M059J (cell line): Measurements from ENCODE around the gene MUSK. TPM values are rescaled to one million over a fixed set of nuclear protein-coding genes. Genes with fewer than 3 reads are reported as not detected.

ENCODE experiments used
- DNase-seq: peaks from one replicate; pipeline ENCODE4 v3.0.0-alpha.2; 2012; ENCODE audit warnings: low read depth
- total RNA-seq: library from RNA; depleted of rRNA; stranded (reverse); fragments of >200 nt; shearing (Covaris generic); gene quantifications from 2 replicates; pipeline ENCODE4 v1.2.3, GENCODE V29; 2014

MUSK gene
- total RNA-seq, 1 experiment from 2014 or later = 0.59 TPM

DNA sequence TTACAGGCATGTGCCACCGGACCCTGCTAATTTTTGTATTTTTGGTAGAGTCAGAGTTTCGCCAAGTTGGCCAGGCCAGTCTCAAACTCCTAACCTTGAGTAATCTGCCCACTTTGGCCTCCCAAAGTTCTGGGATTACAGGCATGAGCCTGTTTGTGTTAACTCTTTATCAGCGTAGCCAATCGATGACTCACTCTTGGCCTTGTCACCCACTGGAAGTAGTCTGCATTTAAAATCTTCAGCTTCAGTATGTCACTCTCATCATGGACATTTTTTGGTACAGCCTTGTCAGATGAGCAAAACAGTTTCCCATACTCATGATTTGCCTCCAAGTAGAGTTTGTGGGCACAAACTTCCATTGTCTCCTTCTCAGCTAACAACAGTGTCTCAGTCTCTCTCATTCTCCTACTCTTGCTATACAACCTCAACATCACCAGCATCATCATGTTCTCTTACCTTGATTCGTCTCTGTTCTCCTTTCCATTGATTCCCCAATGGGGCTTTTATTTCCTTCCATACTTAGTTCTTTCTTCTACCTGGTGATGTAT is 22.5 kb downstream of the MUSK start:
- DNase-seq = peak; percentile 96

DNA sequence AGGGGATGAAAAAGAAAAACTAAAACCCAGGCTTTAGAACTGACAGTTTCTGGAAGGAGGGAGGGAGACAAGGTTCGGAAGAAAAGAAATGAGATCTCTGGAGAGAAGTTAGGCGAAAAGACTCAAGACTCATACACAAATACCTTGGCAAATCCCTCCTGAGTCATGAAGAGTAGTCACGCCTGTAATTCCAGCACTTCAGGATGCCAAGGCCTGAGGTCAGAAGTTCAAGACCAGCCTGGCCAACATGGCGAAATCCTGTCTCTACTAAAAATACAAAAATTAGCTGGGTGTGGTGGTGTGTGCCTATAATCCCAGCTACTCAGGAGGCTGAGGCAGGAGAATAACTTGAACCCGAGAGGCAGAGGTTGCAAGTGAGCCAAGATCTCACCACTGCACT is 27.3 kb downstream of the MUSK start:
- peak; percentile 85 for DNase-seq

DNA sequence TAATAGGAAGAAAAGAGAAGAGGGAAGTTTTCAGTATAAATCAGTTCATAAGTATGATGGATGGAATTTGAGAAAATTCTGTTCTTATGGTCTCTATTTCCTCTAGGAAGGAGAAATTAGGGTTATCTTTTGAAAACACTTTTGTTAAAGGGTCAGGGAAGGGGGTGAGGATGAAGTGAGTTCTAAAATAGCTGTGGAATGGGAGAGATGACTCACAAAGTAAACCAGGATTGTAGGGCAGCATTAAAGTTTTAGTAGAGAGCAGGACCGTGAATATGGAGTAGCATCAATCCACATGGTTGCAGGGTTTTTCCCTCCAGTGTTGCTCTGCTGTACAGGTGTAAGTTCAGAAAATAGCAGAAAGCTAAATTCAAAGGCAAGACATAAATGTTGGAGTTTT is 32.4 kb downstream of the MUSK start:
- peak; percentile 65 for DNase-seq

DNA sequence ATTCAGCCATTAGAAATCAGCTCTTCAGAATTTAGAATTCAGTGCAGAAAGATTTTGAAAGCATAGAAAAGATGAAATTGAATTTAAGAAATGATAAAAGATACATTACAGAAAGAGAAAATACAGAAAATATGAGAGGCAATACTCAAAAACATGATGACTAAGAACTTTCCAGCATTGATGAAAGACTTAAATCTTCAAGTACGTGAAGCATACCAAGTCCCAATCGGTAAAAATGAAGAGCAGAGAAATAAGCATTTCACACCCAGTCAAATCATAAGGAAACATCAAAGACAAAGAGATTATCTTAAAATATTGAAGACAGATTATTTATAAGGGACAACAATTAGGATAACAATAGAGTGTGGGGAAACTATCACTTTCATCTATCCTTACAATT is 35.1 kb downstream of the MUSK start:
- no peak for DNase-seq

DNA sequence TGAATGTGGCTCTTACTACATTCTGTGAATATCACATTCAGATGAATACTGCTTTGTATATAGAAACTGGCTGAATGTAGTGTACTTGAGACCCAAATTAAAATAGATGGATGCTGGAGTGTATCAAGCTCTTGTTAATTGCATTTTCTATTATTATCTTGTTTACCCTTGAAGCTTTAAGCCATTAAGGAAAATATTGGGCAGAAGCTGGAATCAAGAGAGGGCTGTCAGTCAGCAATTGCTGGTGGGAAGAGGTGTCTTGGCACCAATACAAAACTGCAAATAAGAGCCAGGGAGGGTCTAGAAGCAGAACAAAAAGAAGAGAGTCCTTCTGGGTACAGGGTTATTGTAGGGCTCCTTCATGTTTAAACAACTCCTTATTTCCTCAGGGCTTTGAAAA is 38.8 kb downstream of the MUSK start:
- no peak for DNase-seq

DNA sequence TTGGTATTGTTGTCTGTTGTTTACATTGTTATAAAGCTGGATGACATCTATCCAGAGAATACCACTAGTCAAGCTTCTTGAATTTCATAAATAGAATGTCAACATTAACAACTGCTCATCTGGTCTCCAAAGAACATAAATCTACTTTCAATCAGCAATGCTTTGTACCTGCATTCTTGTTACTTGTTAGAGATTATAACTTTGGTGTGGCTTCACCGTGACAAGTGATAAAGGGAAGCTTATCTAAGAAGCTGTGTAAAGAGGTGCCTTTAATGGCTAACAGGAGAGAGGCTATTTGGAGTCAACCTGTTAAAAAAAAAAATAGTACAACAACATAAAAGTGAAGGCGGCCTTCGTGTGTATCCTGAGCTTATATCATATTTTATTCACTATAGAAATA is 41.8 kb downstream of the MUSK start:
- DNase-seq = no peak

DNA sequence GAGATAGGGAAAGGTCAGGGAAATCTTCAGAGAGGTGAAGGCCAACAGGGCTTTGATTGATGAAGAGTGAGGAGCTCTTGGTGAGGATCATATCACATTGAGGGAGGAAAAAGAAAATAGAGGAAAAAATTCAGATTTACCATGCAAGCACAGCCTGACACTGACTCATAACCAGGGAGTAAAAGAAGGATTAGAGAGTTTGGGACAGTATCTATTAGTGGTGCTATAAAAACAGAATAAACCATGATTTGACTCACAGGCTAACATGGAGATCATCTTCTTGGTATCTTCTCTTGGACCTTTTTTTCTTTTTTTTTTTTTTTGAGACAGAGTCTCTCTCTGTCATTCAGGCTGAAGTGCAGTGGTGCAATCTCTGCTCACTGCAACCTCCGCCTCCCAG is 44.4 kb downstream of the MUSK start:
- peak; percentile 40 for DNase-seq

DNA sequence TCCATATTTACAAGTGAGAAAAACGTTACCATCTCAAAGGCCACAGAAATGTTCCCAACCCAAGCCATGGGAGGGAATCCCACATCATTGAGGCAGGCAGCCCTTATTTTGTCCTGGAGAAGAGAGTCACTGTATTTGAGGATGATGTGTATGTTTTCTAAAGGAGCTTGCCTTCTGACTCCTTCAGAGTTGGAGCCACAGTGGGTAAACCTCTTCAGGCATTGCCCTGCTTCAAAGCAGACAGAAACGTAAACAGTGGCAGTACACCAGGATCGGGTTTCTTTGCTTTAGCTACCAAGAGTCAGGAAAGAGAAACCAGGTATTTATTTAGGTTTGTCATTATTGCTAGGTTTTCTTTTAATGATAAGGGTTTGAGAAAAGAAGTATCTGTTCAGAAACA is 45.7 kb downstream of the MUSK start:
- peak; percentile 74 for DNase-seq

DNA sequence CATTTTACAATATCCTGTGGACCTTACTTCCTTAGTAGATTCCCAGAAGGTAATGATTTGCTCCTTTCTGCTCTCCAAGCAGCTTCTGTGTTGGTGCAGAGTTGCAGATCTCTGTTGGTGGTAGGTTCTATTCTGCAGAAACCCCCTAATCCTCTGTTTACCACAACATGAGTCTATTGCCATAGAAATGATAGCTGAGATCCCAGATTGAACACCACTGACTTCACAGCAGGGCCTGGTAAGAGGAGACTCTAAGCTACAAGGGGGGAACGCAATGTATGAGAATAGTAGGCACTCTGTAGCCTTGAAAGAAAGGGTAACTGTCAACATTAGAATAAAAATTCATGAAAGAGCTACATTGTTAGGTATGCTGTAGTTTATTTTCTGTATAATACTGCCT is 59.5 kb downstream of the MUSK start:
- no peak for DNase-seq

DNA sequence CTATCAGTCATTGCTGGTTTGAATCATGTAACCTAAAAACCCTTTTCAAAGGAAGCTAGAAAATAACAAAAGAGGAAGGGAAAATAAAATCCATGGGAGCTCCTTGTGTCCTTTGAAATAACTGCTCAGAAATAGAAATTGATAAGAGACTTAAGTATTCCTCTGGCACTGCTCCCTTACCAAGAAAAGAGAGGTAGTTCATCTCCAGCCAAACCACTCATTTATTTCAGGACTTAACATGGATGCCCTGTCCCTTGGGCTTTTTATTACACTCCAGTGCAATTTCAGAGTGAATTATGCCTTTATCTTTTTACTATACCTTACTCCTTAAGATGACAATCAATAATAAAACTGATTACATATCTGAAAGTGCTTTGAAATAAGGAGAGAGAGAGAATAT is 61.0 kb downstream of the MUSK start:
- DNase-seq = no peak

DNA sequence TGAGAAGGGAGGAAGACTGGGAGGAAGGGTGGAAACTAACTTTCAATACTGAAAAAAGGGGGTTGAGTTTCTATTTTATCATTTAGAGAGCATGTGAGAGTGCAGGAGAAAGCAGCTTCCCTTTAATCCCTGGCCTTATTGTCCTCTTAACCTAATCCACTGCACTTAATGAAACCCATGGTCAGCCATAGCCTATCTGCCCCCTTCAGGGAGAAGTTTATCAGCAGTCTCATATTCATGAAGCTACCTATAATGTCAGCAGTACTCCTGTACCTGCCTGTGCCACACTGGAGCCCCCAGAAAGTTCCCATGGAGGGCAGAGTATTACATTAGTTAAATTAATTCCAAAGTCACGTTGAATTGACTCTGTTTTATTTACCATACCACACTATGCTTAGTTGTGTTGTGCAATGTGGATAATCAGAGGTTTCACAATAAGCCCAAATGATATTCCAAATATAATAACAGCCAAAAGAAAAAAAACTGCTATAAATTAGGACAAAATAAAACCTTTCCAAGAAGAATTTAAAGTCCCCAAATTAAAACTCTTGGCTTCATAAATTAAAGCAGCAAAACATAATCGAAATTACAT is 62.9 kb downstream of the MUSK start:
- DNase-seq = no peak

DNA sequence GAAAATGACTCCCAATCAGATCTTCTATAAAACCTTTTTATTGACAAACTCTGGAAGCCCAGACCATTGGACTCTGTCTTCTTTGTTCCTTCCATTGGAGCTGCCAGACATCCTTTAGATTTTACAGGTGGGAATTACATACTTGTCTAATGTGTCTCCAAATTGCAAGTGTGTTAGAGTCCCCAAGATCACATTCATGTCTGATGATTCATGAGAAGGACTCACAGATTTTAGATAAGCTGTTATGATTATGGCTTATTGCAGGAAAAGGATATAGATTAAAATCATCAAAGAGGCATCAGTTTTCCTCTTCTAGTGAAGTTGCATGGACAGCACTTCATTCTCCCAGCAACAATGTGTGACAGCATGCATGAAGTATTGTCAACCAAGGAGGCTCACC is 70.4 kb downstream of the MUSK start:
- peak; percentile 69 for DNase-seq

DNA sequence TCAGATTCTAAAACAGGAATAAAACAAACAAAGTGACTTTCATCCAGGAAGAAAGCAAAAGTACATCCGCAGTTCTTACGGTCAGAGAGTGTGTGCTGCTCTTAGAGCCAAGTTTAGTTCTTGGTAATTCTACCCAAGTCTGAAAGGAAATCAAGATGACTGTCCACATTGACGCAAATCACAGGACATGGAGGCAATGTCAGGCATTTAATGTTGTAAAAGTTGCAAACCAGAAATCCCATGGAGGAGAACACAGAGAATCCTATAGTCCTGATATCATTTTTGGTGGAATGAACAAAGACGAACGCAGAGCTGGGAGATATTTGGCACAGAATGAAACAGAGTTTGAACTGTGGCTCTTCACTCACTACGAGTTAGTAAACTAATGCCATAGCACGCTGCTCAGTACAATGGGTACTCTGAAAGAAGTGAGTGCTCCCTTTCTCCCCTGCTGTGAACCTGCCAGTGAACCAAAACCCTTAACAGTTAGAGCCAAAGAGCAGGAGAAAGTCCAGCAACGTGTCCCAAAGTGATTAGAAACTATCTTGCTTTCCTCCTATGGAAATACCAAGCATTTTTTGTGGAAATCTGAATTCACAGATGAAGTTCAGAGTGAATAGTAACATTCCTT is 74.3 kb downstream of the MUSK start:
- peak; percentile 78 for DNase-seq

DNA sequence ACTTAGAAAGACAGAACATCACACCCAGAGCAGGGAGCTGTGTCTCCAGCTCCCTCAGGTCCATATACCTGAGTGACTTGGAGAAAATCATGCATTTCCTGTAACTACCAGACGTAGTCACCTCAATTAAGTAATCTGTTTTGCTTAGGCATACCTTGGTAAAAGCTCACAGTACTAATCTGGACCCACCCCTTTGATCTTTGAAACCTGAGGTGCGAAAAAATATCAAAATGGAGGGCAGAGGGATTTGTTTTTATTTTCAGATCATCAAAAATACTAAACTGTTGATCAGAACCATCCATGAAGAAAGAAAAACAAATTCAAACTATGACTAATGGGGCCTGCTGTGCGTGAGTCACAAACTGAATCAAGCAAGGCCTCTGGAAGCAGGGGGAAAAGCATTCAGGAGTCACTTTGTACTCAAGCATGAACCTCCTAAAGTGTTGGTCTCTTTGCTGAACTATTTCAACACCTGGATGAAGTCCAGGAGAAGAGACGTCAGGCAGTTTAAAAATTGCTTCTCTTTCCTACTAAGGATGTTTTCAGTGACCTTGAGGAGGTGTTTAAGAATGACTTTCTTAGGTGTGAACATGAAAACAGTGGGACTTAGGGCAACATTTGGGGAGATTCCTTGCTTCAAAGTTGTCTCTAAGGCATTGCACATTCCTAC is 76.3 kb downstream of the MUSK start:
- DNase-seq = peak; percentile 99

DNA sequence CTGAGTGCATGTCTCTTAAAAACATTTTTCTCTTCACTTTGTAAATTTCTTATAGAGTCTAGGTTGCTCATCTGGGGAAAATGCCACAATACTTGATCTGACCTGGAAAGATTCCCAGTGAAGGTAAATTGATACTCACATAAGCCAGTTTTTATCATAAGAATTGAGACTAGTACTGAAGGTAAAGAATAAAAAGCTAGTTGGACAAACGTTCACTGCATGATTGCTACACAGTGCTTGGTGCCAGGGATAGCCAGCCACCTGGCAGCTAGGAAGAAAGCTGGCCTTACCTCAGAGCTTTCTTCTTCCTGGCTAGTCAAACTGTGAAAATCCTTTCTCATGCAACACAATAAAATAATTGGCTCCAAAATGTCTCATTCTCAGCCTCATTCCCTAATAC is 77.1 kb downstream of the MUSK start:
- DNase-seq = peak; percentile 48

DNA sequence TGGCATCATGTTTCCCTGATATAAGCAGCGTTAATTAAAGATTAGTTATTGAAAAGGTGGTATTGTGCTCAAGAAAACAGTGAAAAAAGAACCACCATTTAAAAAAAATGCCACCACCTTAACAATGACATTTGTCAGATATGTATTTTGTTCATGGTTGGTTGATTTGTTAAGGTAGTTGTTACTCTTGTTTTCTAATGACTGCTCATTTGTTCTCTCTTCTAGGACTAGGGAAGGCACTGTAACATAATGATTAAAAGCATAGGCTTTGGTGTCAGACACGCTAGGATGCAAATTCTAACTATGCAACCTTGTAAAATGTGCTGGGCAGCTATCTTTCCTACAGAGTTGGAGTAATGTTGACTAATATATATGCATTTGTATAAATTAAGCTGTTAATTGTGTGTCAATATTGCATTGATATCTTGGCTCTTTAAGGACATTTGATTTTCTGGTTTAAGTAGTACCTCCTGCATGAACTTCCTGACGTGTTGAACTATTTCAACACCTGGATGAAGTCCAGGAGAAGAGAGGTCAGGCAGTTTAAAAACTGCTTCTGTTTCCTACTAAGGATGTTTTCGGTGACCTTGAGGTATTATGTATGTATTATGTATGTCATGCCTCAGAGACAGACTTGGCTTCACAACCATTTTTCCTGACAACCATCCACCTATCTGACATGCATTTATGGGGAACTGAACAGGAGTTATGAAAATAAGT is 77.8 kb downstream of the MUSK start:
- DNase-seq = no peak

DNA sequence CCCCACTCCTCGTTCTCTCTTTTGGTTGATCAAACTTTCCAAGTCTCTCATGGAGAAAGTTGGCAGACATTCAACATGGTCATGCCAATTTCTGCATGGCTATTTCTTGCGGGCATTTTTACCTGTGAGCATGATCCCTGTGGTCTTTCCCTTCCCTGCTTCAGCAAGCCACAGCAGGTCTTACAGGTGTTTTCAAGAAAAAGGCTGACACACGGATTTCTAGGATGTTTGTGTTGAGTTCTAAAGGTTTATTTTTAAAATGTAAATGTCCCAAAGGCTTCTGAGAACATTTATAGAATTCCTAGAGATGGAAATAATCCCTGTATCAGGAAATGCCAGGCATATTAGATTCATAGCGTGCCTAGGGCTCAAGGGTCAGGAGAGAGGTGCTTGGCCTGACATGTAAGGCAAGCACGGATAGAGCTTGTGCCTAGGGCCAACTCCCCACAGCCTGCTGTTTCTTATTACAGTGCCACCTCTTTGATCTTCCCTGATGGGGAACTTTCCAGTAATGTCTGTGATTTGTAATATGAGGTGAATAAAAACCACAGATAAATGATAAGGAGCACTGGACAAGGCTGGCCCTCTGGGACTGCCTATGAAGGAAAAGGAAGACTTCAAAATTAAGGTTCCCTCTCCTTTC is 79.8 kb downstream of the MUSK start:
- DNase-seq = peak; percentile 92

DNA sequence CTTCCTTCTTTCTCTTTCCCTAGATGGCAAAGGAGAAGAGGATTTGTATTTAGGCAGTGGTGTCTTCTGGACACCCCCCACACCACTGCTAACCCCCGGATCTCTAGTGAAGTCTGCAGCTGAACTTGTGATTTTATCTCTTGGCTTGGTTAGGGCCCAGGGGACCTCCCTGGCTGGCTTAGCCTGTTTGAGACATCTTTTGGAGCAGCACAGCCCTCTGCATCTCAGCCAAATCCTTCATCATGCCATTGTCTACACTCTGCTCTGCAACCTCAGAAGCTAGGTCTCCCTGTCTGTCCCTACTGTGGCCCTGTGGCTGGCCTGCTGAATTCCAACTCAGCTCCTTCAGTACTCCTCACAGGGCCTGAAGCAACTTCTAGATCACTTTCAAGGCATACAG is 81.7 kb downstream of the MUSK start:
- DNase-seq = no peak

DNA sequence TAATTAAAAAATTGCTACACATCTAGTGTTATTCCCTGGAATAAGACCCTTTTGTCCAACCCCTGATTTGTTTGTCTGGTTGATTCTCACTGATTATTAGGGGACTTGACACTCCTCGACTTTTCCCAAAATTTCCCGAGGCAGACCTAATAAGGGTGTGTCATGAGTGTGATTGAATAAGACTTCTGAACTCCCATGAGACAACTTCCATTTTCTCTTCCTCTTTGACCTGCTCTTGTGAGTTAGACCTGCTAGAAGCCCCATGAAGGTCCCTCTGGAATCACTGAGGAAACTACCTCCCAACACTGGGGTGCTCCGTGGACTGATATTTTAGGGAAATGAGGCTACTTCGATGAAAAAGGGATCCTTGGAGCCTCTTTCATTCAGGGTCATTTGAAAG is 83.4 kb downstream of the MUSK start:
- no peak for DNase-seq

DNA sequence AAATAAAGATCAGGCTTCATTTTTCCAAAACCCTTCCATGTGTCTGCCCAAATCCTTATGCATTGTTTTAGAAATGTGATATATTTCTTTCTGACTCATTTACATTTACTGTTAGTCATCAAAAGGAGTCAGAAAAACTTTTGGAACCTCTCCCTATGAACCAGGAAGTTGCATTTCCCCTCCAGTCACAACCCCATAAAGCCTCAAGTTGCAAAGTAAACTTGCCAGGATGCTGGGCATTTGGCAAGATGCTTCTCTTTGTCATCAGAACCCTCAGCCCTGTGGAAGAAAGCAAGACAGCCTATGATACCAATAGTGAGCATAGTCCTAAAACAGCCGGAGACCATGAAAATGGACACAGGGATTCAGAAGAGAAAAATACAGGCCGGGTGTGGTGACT is 84.2 kb downstream of the MUSK start:
- DNase-seq = peak; percentile 99

DNA sequence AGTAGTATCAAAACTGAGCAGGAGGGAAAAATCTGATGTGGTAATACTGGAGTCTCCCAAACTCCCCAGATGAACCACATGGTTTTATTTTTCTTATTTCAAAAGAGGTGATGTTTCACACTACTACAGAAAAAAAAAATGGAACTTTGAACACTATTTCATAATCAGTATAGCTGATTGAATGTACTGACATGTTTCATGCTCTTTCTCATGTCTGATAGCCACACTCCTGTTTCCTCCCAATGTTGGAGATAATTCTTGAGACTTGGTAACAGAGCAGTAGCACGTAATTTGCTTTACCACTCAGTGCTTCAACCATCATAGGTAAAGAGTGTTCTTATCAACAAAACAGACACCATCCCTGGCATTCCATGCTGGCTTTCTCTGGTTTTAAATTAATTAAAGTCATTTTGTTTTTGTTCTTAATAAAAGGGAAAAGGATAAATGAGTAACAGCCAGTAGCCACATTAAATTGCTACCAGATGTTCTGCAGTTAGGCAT is 85.2 kb downstream of the MUSK start:
- DNase-seq = peak; percentile 55

DNA sequence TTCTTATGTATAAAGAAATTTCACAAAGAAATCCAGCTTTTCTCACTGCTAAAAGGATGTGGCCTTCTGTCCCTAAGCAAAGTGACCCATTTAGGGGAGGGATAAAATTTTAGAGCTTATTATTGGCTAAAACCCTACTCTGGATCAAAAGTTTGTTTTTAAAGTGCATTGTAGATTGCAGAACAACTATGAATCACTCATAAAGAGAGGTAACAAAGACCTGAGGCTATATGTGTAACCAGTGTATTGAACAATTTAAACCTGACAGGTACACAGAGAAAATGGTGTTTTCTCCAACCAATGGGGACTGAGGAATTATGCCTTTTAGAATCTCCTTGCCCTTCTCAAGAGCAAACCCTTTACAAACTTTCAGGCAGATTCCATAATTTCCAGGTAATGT is 86.6 kb downstream of the MUSK start:
- peak; percentile 56 for DNase-seq
